Lung (tissue), 12 donors: ENCODE measurements around the gene SPON1. TPM values are rescaled to one million over a fixed set of nuclear protein-coding genes. Genes with fewer than 3 reads are reported as not detected.
"Not testable (repeated sequence)": the region's sequence is repeated elsewhere in the genome, so short reads cannot be mapped to it uniquely, and the experiment has no call there.

Experiments
- ATAC-seq: fragments of 200-7000 bp; cut with Tn5 transposase; one replicate; pipeline ENCODE4 v1.9.1; 2020; ENCODE audit warnings: moderate number of reproducible peaks; ENCODE audit not compliant: insufficient read depth, low FRiP score
- DNase-seq, 3 donors: peaks; one replicate each; pipeline ENCODE4 v3.0.0-alpha.2; 2013 to 2017
- H3K27ac ChIP-seq, 2 donors: one replicate each; pipeline ENCODE4 v1.5.1; 2013; ENCODE audit warnings: mild to moderate bottlenecking in 2 of 2, moderate library complexity in 2 of 2, control low read depth in 1 of 2, inconsistent platforms in 1 of 2, low read depth in 1 of 2, low read length in 1 of 2
- H3K27me3 ChIP-seq, 3 donors: one replicate each; pipeline ENCODE4 v1.5.1; 2013; ENCODE audit warnings: low read length in 2 of 3; ENCODE audit not compliant: control insufficient read depth in 3 of 3, insufficient read depth in 3 of 3
- H3K36me3 ChIP-seq, 4 donors: one replicate each; pipeline ENCODE4 v1.5.1; 2013; ENCODE audit warnings: low read length in 4 of 4, mild to moderate bottlenecking in 1 of 4, moderate library complexity in 1 of 4; ENCODE audit not compliant: control insufficient read depth in 4 of 4, insufficient read depth in 4 of 4
- H3K4me1 ChIP-seq, 5 donors: one replicate each; pipeline ENCODE4 v1.5.1; 2013; ENCODE audit warnings: low read length in 5 of 5, mild to moderate bottlenecking in 2 of 5, moderate library complexity in 1 of 5; ENCODE audit not compliant: control insufficient read depth in 5 of 5, insufficient read depth in 5 of 5
- H3K4me3 ChIP-seq: one replicate; pipeline ENCODE4 v1.5.1; 2013; ENCODE audit warnings: mild to moderate bottlenecking, control low read depth, moderate library complexity
- H3K9ac ChIP-seq, 2 donors: one replicate each; pipeline ENCODE4 v1.5.1; 2013; ENCODE audit warnings: low read length in 2 of 2, control low read depth in 1 of 2; ENCODE audit not compliant: insufficient read depth in 1 of 2
- H3K9me3 ChIP-seq, 4 donors: one replicate each; pipeline ENCODE4 v1.5.1; 2013; ENCODE audit warnings: low read length in 3 of 4, mild to moderate bottlenecking in 1 of 4, moderate library complexity in 1 of 4; ENCODE audit not compliant: control insufficient read depth in 4 of 4, insufficient read depth in 3 of 4
- WGBS, 2 donors: extraction: QIAGEN DNeasy Blood & Tissue Kit; methylation state at CpG; one replicate each; pipeline ENCODE4 v1.1.7; 2013; 5-methylcytosine and 5-hydroxymethylcytosine counted together
- polyA plus RNA-seq, 2 donors: library from polyadenylated mRNA; stranded (reverse); fragments of 200-250 nt; gene quantifications; one replicate each; pipeline ENCODE4 v1.2.1, GENCODE V29; 2013
- total RNA-seq, 2 donors: library from RNA; depleted of rRNA in 1 of 2; stranded (reverse); fragments of >200 nt in 1 of 2; gene quantifications; one replicate each; pipeline ENCODE4 v1.2.1, GENCODE V29; 2014 to 2021
- TF ChIP-seq, protein P1 (sequence below): IDR thresholded peaks from 2 replicates; pipeline ENCODE4 v1.5.1; 2012; ENCODE audit warnings: mild to moderate bottlenecking; ENCODE audit errors: control extremely low read depth, extremely low read depth
- donor health status: control.
- donor health status: control.
- donor health status: Bipolar disorder and iron deficiency.
- donor health status: healthy.
- donor health status: DM: yes; HTN: yes; CAD: no.

The SPON1 gene
- total and polyA plus RNA-seq, 4 donors = 8.4 to 98.6 (median 59.9) TPM

DNA sequence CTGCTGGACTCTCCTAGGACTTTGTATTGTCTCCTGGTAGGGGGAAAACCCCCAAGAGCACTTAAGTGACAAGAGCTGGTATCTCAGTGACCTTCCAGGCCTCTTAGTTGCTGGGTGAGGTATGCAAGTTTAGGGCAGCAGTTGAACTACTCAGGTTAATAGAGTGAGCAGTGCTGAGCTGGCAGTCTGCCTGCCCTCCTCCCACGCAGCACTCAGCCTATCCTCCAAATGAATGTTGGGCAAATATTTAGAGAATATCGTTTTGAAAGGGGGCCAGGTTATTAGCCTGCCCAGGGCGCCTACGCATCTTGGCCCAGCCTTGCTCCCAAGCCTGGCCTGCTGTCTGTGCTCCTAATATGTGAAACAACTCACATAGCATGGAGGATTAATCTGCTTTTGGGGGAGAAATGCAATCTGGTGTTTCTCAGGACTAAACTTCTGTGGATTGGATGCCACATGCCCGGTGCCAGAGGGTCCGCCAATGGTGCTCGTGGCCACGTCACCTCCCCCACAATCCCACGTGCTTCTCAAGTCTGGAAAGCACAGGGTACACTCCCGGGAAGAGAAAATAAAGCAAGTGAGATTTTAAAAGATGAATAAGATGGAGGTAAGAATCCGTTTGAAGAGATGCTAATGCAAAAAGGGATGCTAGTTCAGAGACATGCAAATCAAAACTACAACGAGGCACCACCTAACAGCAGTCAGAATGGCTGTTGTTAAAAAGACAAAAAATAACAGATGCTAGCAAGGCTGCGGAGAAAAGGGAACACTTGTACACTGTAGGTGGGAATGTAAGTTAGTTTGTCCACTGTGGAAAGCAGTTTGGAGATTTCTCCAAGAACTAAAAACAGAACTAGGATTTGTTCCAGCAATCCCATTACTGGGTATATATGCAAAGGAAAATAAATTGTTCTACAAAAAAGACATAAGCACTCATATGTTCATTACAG is 67.7 kb downstream of the SPON1 start:
- peak; percentile 64 to 82 (median 71) for DNase-seq
- Histone ChIP-seq H3K4me3 (no peak overlapping the region), H3K36me3 (no peaks in the 10 kb centered on the region), H3K27me3 (no peaks in the 10 kb centered on the region), H3K27ac (no peak overlapping the region), H3K9me3 (peaks cover 0 to 1% (median 0%) of the 10 kb centered on the region in 4 donors), H3K4me1 (peaks cover 0 to 42% (median 28%) of the 10 kb centered on the region in 5 donors), H3K9ac (peak overlapping the region in 1 of 2 donors; percentile 4)
- TF ChIP-seq, protein P1, sequence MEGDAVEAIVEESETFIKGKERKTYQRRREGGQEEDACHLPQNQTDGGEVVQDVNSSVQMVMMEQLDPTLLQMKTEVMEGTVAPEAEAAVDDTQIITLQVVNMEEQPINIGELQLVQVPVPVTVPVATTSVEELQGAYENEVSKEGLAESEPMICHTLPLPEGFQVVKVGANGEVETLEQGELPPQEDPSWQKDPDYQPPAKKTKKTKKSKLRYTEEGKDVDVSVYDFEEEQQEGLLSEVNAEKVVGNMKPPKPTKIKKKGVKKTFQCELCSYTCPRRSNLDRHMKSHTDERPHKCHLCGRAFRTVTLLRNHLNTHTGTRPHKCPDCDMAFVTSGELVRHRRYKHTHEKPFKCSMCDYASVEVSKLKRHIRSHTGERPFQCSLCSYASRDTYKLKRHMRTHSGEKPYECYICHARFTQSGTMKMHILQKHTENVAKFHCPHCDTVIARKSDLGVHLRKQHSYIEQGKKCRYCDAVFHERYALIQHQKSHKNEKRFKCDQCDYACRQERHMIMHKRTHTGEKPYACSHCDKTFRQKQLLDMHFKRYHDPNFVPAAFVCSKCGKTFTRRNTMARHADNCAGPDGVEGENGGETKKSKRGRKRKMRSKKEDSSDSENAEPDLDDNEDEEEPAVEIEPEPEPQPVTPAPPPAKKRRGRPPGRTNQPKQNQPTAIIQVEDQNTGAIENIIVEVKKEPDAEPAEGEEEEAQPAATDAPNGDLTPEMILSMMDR = no peak
- 53 to 79% methylated on average over 13 of the region's 13 CpGs for WGBS, 2 donors
- peak; percentile 88 for ATAC-seq

DNA sequence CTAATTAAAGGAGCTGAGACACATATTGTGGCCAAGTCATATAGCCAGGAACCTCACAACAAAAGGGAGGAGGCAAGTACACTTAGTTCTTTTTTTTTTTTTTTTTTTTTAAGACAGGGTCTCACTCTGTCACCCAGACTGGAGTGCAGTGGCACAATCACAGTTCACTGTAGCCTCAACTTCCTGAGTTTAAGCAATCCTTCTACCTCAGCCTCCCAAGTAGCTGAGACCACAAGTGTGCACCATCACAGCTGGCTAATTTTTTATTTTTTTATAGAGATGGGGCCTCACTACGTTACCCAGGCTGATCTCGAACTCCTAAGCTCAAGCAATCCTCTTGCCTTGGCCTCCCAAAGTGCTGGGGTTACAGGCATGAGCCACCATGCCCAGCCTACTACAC is 73.0 kb downstream of the SPON1 start:
- H3K27me3 ChIP-seq, H3K9me3 ChIP-seq, ATAC-seq, DNase-seq, H3K4me1 ChIP-seq, H3K36me3 ChIP-seq, H3K4me3 ChIP-seq, H3K27ac ChIP-seq, H3K9ac ChIP-seq: not testable (repeated sequence)
- 85 to 94% methylated on average over 2 of the region's 2 CpGs for WGBS, 2 donors

DNA sequence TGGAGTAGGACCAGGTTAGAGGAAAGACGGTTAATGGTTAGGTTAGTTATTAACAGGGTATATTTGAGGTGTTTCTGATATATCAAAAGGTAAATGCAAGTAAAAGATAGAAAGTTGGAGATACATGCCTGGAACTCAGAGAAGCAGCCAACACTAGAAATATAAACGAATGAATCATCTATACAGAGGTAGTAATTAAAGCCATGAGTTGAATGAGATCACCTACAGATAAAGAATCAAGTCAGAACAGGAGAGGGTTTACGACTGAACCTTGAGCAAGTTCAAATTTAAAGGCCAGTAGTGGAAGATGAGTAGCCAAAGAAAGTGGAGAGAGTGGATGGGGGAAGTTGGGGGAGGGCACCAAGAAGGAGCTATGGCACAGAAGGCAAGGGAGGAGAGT is 73.9 kb downstream of the SPON1 start:
- no peak overlapping the region for H3K4me3 ChIP-seq
- no peaks in the 10 kb centered on the region for H3K36me3 ChIP-seq
- no peak overlapping the region for H3K27ac ChIP-seq
- peaks cover 0 to 1% (median 0%) of the 10 kb centered on the region in 4 donors for H3K9me3 ChIP-seq
- H3K4me1 ChIP-seq = no peaks in the 10 kb centered on the region
- no peak for DNase-seq
- ATAC-seq = no peak
- TF ChIP-seq, protein P1 = no peak
- H3K9ac ChIP-seq = no peak overlapping the region
- H3K27me3 ChIP-seq = no peaks in the 10 kb centered on the region
- WGBS, 2 donors = 84 to 89% methylated on average over 3 of the region's 3 CpGs

DNA sequence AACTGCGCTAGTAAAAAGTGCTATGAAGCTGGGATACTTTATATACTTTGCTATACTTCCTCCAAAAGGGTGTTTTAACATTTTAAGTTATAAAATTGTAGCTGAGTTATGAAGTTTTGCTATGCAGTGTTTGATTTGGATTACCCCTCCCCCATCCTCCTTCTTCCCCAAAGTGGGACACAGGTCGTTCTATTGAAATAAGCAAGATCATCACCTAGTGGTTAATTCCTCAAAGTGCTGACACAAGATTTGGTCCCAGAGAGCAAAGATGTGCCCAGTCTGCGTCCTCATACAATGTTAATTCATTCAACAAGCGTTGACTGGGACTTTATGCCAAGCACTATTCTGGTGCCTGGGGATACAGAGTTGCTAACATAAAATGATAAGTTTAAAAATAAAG is 78.5 kb downstream of the SPON1 start:
- ATAC-seq = no peak
- H3K4me1 ChIP-seq = no peaks in the 10 kb centered on the region
- H3K27me3 ChIP-seq = no peaks in the 10 kb centered on the region
- TF ChIP-seq, protein P1 = no peak
- no peak overlapping the region for H3K4me3 ChIP-seq
- no peaks in the 10 kb centered on the region for H3K9me3 ChIP-seq
- no peak overlapping the region for H3K9ac ChIP-seq
- no peak for DNase-seq
- H3K36me3 ChIP-seq = no peaks in the 10 kb centered on the region
- no peak overlapping the region for H3K27ac ChIP-seq
- 65 to 68% methylated on average over 4 of the region's 4 CpGs for WGBS, 2 donors
